IPS-18c (cell line): ENCODE results near the gene NOS3.

Experiments
- H3K4me3 ChIP-seq: 2 replicates; pipeline ENCODE4 v1.7.0; 2013; ENCODE audit warnings: low read depth, mild to moderate bottlenecking, low read length, moderate library complexity; ENCODE audit not compliant: insufficient read depth
- H3K9me3 ChIP-seq: one replicate; pipeline ENCODE4 v1.6.1; 2013; ENCODE audit warnings: mild to moderate bottlenecking, low read length, moderate library complexity; ENCODE audit not compliant: control insufficient read depth, insufficient read depth

Gene NOS3

DNA sequence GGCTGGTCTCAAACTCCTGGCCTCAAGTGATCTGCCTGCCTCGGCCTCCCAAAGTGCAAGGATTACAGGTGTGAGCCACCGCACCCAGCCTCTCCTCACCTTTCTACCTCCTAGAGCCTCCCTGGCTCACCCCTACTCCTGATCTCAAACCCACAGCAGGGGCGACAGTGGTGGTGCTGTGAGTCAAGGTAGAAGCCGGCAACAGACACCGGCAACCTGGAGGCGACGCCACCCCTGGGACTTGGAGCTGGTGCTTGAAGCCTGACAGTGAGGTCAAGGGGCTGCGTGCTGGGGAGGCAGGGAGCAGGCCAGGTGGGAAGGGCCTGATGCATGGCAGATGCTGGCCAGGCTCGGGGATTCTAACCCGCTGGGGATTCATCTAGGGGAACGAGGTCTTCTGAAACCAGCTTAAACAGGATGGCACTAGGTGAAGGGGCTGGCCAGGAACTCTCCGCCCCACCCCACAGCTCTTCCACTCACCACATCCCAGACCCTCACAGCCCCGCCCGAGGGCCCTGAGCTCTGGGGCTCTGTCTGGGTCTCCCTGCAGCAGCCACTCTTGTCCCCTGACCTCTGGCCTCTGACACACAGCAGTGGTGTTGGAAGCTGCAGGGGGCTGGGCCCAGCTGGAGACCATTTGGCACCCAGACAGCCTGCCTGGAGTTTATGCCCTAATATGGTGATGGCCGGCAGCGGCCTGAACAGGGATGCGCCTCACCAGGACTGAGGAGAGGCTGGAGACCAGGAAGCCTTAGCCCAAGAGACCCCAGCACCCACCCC is 29.1 kb upstream of the NOS3 start:
- Histone ChIP-seq H3K9me3 (peaks cover 2% of the 10 kb centered on the region), H3K4me3 (no peak overlapping the region)

GRCh38 chr7:150962290-150962552 is 28.6 kb upstream of the NOS3 start:
- no peaks in the 10 kb centered on the region for H3K9me3 ChIP-seq
- no peak overlapping the region for H3K4me3 ChIP-seq

DNA sequence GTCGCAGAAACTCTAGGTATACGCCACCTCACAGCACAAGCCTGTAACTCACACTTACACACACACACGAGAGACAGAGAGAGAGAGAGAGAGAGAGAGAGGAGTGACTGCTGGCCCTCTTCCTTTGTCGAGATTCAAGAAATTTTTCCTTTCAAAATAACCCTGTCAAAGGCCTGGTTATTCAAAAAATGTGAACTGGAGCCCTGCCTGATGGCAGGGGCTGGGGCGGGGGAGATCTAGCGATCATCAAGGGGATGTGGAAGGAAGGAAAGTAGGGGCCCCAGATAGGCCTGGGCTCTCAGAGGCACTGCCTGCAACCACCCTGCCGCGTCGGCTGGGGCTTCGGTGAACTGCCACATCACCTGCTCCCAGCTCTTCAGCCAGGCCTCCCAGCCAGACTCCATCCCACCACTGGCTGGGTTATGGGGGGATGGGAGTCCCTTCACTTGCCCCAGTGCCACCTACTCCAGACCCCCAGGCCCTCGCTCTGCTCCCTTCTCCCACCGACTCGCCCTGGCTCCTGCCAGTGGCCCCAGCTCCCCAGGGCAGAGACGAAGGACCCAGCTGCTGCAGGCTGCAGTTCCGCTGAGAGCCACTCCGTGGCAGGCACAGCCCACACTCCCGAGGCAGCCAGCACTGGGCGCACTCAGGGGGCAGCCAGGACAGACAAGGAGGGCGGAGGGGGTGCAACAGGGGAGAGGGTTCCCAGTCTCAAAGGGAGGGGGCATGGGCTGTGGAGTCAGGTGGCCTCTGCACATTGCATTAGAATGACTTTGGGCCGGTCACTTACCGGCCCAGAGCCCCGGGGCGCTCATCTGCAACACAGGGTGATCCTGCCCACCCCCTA is 28.0 kb upstream of the NOS3 start:
- H3K9me3 ChIP-seq, result no peaks in the 10 kb centered on the region
- H3K4me3 ChIP-seq, result no peak overlapping the region

GRCh38 chr7:150963707-150964559 is 26.9 kb upstream of the NOS3 start:
- H3K9me3 ChIP-seq, result no peaks in the 10 kb centered on the region
- H3K4me3 ChIP-seq, result no peak overlapping the region

GRCh38 chr7:150964593-150965111 is 26.2 kb upstream of the NOS3 start:
- no peaks in the 10 kb centered on the region for H3K9me3 ChIP-seq
- no peak overlapping the region for H3K4me3 ChIP-seq

DNA sequence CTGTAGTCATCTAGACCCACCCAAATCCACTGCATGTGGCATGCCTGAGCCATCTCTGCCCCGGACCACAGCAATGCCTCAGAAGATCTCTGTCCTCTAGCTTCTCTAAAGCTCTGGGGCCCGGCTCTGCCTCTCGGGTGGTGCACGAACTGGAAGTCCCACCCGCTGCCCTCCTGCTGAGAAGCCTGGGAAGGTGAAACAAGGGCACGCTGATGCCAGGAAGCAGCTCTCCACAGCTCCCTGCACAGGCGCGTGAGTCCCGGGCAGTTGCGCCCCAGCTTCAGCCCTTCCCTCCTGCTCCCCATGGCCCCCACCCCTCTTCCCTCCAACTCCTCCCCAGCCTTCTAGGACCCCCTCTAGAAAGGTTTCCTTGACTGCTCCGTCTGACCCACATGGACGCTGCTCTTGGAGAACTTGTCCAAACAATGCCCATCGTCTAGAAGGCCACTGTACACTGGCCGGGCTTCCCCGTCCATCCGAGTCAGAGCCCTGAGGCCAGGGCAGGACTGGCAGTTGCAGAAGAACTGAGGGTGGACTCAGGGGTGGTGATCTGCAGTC is 25.5 kb upstream of the NOS3 start:
- H3K9me3 ChIP-seq, result no peaks in the 10 kb centered on the region
- H3K4me3 ChIP-seq, result no peak overlapping the region

DNA sequence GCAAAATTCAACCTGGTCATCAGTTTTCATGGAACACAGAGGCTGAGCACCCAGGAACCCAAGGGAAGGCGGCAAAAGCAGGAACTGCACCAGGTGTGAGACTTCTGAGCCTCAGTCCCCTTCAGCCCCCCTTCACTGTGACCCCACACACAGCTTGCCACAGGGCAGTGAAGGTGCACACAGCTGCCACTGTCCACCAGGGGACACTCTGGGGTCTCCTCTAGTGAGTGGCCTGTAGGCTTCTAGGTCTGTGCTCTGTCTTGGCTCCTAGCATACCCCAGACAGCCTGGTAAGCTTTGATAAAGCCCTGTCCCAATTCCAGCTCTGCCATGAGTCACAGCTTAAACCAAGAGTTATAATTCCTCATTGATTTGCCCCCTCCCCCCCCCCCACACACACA is 24.8 kb upstream of the NOS3 start:
- no peaks in the 10 kb centered on the region for H3K9me3 ChIP-seq
- H3K4me3 ChIP-seq, result no peak overlapping the region

DNA sequence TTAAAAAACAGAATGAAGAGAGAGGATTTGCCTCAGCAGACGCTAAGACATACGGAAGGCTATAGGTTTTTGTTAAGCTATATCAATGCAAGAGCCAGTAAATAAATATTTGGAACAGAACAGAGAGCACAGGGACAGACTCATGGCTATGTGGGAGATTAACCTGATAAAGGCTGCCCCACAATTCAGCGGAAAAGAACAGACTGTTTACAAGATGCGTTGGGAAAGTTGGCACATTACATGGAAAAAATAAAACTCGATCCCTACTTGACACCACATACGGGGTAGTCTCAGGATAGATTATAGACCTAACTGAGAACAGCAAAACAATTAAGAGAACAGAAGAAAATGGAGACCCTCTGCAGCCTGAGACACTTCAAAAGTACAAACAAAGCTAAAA is 23.5 kb upstream of the NOS3 start:
- Histone ChIP-seq H3K4me3 (no peak overlapping the region), H3K9me3 (no peaks in the 10 kb centered on the region)

DNA sequence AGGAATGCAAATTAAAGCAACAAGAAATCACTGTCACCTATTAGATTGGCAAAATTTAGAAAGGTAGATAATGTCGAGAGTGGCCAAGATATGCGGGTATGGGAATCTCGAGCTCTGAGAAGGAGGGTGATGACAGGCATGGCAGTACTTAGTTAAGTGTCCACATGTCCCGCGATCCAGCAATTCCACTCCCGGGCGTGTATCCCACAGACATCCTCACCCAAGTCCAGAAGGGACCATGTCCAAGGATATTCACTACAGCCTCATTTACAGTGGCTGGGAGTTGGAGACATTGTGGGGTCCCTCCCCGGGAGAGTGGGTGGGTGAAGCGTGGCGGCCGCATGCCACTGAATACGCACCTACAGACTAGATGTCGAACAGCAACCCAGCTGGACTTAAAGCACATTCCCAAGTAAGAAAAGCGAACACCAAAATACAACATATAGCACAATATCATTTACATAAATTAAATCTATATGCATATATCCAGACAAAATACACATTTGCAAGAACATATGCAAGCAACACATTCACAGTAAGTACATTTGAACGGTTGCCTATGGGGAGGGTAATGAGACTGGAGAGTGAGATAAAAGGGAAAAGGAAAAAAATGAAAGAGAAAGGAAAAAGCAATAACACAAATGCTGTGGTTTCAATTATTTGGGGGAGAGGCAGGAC is 22.6 kb upstream of the NOS3 start:
- no peaks in the 10 kb centered on the region for H3K9me3 ChIP-seq
- no peak overlapping the region for H3K4me3 ChIP-seq

DNA sequence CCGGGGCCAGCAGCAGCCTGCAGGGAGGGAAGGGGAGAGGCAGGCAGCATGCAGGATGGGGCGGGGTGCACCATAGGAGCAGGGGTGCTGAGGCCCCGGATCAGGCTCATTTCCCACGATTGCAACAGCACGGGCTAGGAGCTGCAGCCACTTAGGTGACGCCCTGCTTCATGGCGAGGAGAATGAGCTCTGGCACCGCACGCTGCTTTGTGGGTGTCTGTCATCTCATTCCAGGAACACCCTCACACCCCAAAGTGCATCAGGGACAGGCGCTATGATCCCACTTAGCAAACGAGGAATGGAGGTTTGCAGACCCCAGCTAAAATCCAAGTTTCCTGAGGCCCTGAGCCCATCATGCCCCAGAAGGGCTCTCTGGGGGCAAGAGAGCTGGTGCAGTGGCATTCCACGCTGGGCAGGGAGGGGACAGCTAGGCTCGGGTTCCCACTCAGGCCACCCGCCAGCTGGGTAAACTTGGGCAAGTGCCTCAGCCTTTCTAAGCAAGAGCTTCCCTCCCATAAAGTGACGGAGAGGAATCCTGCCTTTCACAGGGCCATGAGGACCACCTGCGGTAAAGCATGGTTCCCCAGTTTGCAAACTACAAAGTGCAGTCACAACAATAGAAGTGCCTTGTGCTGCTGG is 22.0 kb upstream of the NOS3 start:
- H3K9me3 ChIP-seq, result no peaks in the 10 kb centered on the region
- H3K4me3 ChIP-seq, result no peak overlapping the region

DNA sequence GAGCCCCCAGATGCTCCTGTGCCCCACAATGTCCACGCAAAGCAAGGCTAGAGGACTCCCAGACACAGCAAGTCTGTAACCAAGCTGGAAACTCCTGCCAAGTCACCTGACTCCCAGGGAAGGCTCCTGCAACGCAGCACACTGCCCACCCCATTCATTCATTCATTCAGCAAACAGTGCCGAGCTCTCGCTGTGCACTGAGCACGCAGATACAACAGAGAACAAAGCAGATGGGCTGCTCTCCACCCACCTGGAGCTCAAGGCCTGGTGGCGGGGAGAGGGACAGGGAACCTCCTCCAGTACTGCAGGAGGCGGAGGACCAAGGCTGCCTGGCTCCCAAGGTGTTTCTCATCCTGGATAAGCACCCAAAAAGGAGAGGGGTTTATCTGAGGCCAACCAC is 21.3 kb upstream of the NOS3 start:
- H3K4me3 ChIP-seq, result no peak overlapping the region
- no peaks in the 10 kb centered on the region for H3K9me3 ChIP-seq

DNA sequence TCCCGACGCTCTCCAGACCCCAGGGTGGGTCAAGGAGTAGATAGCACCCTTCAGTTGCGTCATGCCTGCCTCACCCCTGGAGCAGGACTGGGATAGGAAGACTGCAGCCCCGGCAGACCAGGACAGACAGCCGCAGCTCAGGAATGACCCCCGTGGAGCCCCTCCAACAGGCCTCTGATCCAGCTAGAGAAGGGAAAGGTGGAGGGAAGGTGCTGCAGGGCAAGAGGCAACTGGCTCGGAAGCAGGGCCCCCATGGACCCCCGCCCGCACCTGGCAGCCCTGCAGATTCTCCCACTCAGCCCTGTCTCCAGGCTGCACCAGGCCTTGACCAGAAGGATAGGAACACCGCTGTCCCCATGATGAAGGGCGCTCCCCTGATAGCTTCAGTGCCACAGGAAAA is 20.4 kb upstream of the NOS3 start:
- Histone ChIP-seq H3K4me3 (no peak overlapping the region), H3K9me3 (no peaks in the 10 kb centered on the region)

- no peaks in the 10 kb centered on the region for H3K9me3 ChIP-seq
- H3K4me3 ChIP-seq, result no peak overlapping the region
These were observed 19.4 kb upstream of the NOS3 start for GRCh38 chr7:150971242-150972022.

- no peaks in the 10 kb centered on the region for H3K9me3 ChIP-seq
- no peak overlapping the region for H3K4me3 ChIP-seq
These were observed 18.8 kb upstream of the NOS3 start for GRCh38 chr7:150972023-150972468.

DNA sequence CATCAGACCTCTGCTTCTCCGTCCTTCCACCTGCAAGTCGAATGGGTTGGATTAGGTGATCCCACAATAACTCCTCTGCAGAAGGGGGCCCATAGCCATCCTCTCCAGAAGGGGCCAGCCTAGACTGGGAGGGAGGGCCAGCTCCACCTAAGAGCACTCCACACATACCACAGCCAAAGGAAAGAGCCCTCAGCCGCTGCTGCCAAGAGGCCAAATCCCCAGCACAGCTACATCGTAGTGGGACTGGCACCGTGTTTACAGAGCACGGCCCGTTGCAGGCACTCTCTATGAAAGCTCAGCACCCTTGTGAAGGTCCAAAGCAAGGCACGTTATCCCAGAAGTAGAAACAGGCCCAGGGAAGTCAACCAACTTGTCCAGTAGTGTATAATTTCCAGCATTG is 18.1 kb upstream of the NOS3 start:
- no peaks in the 10 kb centered on the region for H3K9me3 ChIP-seq
- no peak overlapping the region for H3K4me3 ChIP-seq
